H1 (cell line): Measurements from ENCODE around the gene BUD23. TPM values are rescaled to one million over a fixed set of nuclear protein-coding genes. Genes with fewer than 3 reads are reported as not detected.

Experiments used
- SP4 ChIP-seq: IDR thresholded peaks from 2 replicates; pipeline ENCODE4 v1.6.1; 2012; ENCODE audit warnings: low read length, inconsistent platforms
- TBP ChIP-seq: IDR thresholded peaks from 2 replicates; pipeline ENCODE4 v1.6.1; 2011; ENCODE audit warnings: low read depth, low read length, improper control_type of control experiment
- polyA plus RNA-seq, 7 experiments: library from polyadenylated mRNA; depleted of rRNA in 3 of 7; stranded (reverse) in 5 of 7; unstranded in 2 of 7; fragments of >200 nt in 5 of 7; fragments of 200-250 nt in 2 of 7; gene quantifications; 1 replicate in 5 of 7; 2 replicates in 1 of 7; 4 replicates in 1 of 7; pipeline versions ENCODE4 v1.2.1 to v1.2.3, GENCODE V29; 2011 to 2013; ENCODE audit warnings: missing spikeins in 2 of 7, mixed read lengths in 2 of 7
- total RNA-seq: library from RNA; stranded (reverse); fragmentation: NEBNext Ultra II Directional; extraction: Animal tissue kit (Norgen Biotek cat#: 25700); gene quantifications from 2 replicates; pipeline ENCODE4 v1.2.1, GENCODE V29; 2021

Gene BUD23
- total and polyA plus RNA-seq, 2 of the 8 experiments (the other 6 are each of a cell fraction or from before 2014, with no cell fraction given) = 72.3 to 78.4 TPM

- TF ChIP-seq SP4 (no peak), TBP (no peak)
Observed at GRCh38 chr7:73681031-73681430, 2.4 kb upstream of the BUD23 start (continued).
